Ishikawa (cell line): ENCODE measurements around the gene ZCCHC8.

Source experiments
- CEBPB ChIP-seq: IDR thresholded peaks from 2 replicates; pipeline ENCODE4 v1.6.1; 2012
- CREB1 ChIP-seq: IDR thresholded peaks from 2 replicates; pipeline ENCODE4 v1.6.1; 2012; ENCODE audit warnings: low read depth
- EGR1 ChIP-seq: IDR thresholded peaks from 2 replicates; pipeline ENCODE4 v1.6.1; 2012
- EP300 ChIP-seq: IDR thresholded peaks from 2 replicates; pipeline ENCODE4 v1.6.1; 2012; ENCODE audit warnings: borderline replicate concordance
- FOXM1 ChIP-seq: IDR thresholded peaks from 2 replicates; pipeline ENCODE4 v1.6.1; 2012; ENCODE audit warnings: low read depth, borderline replicate concordance
- NFIC ChIP-seq: IDR thresholded peaks from 2 replicates; pipeline ENCODE4 v1.6.1; 2012
- RAD21 ChIP-seq: IDR thresholded peaks from 2 replicates; pipeline ENCODE4 v1.6.1; 2012; ENCODE audit warnings: low read depth
- TAF1 ChIP-seq: IDR thresholded peaks from 2 replicates; pipeline ENCODE4 v1.6.1; 2012; ENCODE audit warnings: low read depth, mild to moderate bottlenecking
- TCF12 ChIP-seq: IDR thresholded peaks from 2 replicates; pipeline ENCODE4 v1.6.1; 2012; ENCODE audit warnings: low read depth
- TEAD4 ChIP-seq: IDR thresholded peaks from 2 replicates; pipeline ENCODE4 v1.6.1; 2012
- YY1 ChIP-seq: IDR thresholded peaks from 2 replicates; pipeline ENCODE4 v1.6.1; 2012; ENCODE audit warnings: low read depth
- ZBTB7A ChIP-seq: IDR thresholded peaks from 2 replicates; pipeline ENCODE4 v1.6.1; 2012; ENCODE audit warnings: low read depth
- TF ChIP-seq, protein P1 (sequence below): IDR thresholded peaks from 2 replicates; pipeline ENCODE4 v1.6.1; 2012
- TF ChIP-seq, protein P2 (sequence below): IDR thresholded peaks from 2 replicates; pipeline ENCODE4 v1.6.1; 2012
- TF ChIP-seq, protein P3 (sequence below): IDR thresholded peaks from 2 replicates; pipeline ENCODE4 v1.6.1; 2012; ENCODE audit warnings: low read depth, mild to moderate bottlenecking

The ZCCHC8 gene

DNA sequence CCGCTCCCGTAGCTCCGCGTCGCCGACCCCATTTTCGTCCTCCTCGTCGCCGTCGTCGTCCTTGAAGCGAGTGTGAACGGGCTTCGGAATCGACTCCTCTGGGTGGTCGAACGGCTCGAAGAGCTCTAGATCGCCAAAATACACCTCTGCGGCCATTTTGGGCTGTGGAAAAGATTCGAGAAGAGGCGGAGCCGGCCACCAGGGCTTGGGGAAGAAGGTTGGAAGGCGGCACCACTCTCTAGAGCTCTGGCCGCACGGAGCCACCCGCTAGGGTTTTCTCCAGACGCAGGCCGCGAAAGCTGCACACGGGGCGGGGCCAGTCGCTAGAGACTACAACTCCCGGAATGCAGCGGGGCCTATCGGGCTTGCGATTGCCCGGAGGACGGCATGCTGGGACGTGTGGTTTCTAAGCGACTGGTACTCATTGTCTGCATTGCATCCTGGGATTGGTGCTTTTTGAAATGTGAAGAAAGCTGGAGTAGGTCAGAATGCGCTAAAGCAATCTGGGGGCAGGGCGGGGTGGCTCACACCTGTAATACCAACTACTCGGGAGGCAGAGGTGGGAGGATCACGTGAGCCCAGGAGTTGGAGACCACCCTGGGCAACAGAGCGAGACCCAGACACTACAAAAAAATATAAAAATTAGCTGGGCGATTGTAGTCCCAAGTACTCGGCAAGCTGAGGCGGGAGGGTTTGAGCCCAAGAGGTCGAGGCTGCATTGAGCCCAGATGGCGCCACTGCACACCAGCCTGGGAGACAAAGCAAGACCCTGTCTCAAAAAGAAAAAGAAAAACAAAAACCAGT, at the start of gene ZCCHC8:
ZCCHC8 (minus strand) TSS at position 248 of the 804 bp plus-strand sequence; CDS start at position 156, 92 bp downstream.
- TF ChIP-seq TEAD4 (peak; percentile 64), ZBTB7A (no peak), YY1 (peak; percentile 85), CREB1 (peak; percentile 58; the same call in 1 of the 2 replicates), CEBPB (no peak; the same call in 1 of the 2 replicates), RAD21 (no peak), TAF1 (peak; percentile 80), EP300 (no peak; the same call in 1 of the 2 replicates), FOXM1 (peak; percentile 93), TCF12 (peak; percentile 68; the same call in 1 of the 2 replicates)
- TF ChIP-seq, protein P1, sequence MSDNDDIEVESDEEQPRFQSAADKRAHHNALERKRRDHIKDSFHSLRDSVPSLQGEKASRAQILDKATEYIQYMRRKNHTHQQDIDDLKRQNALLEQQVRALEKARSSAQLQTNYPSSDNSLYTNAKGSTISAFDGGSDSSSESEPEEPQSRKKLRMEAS: peak; percentile 10; the same call in 1 of the 2 replicates
- TF ChIP-seq, protein P2, sequence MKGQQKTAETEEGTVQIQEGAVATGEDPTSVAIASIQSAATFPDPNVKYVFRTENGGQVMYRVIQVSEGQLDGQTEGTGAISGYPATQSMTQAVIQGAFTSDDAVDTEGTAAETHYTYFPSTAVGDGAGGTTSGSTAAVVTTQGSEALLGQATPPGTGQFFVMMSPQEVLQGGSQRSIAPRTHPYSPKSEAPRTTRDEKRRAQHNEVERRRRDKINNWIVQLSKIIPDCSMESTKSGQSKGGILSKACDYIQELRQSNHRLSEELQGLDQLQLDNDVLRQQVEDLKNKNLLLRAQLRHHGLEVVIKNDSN: peak; percentile 53; the same call in 1 of the 2 replicates

DNA sequence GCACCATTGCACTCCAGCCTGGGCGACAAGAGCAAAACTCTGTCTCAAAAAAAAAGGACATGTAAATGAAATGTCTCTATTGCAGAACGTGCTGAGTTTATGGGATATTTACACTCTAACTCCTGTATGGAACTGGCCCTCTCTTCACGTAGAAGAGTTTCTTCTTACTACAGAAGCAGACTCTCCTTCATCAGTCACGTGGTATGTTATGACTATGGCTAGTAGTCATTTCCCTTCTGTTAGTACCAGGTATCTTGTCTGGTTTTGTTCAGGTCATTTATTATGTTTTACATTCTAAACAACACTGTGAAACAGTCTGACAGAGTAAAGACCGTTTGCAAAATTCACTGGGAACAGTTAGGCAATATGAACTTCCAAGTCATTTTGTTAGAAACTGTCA, 46.6 kb upstream of the ZCCHC8 start:
- TF ChIP-seq EGR1 (no peak), FOXM1 (no peak), YY1 (no peak), TCF12 (no peak), CEBPB (no peak), ZBTB7A (no peak)
- TF ChIP-seq, protein P2: no peak

DNA sequence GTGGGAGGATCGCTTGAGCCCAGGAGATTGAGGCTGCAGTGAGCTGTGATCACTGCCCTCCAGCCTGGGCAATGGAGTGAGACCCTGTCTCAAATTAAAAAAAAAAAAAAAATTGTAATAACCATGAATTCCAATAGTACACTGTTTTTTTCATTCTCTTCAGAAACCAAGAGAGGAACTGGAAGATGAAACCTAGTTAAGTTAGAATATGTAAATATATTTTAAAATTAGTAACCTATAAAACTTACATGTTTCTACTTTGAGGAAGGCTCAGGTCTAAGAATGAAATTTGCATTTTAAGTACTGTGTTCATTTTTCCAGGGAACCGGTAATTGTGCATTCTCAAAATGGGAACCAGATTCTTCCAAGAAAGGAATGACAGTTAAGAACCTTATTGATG, 45.1 kb upstream of the ZCCHC8 start:
- TF ChIP-seq ZBTB7A (no peak), TAF1 (no peak), EP300 (no peak), TCF12 (no peak), NFIC (no peak), CEBPB (no peak), EGR1 (no peak), FOXM1 (no peak)
- TF ChIP-seq, protein P3, sequence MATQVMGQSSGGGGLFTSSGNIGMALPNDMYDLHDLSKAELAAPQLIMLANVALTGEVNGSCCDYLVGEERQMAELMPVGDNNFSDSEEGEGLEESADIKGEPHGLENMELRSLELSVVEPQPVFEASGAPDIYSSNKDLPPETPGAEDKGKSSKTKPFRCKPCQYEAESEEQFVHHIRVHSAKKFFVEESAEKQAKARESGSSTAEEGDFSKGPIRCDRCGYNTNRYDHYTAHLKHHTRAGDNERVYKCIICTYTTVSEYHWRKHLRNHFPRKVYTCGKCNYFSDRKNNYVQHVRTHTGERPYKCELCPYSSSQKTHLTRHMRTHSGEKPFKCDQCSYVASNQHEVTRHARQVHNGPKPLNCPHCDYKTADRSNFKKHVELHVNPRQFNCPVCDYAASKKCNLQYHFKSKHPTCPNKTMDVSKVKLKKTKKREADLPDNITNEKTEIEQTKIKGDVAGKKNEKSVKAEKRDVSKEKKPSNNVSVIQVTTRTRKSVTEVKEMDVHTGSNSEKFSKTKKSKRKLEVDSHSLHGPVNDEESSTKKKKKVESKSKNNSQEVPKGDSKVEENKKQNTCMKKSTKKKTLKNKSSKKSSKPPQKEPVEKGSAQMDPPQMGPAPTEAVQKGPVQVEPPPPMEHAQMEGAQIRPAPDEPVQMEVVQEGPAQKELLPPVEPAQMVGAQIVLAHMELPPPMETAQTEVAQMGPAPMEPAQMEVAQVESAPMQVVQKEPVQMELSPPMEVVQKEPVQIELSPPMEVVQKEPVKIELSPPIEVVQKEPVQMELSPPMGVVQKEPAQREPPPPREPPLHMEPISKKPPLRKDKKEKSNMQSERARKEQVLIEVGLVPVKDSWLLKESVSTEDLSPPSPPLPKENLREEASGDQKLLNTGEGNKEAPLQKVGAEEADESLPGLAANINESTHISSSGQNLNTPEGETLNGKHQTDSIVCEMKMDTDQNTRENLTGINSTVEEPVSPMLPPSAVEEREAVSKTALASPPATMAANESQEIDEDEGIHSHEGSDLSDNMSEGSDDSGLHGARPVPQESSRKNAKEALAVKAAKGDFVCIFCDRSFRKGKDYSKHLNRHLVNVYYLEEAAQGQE: no peak
- TF ChIP-seq, protein P2: no peak
- TF ChIP-seq, protein P1: no peak

DNA sequence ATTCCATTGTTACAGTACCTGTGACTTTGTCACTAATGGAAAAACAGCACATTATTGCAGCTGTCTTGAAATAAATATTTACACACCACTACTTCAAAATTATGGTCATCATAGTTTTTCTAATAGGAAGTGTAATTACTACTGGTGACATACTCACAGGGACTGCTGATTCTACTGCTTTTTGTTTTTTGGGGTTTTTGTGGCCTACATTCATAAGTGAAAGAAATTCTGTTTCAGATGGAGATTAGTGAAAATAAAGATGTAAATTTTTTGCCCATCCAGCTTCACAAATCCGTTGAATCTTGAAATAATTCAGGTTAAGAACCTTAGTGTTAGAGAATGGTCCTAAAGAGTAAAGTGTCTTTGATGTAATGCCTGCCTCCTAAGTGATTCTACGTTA, 43.8 kb upstream of the ZCCHC8 start:
- TF ChIP-seq, protein P2: no peak
- TF ChIP-seq EP300 (no peak), ZBTB7A (no peak), TEAD4 (no peak), CEBPB (no peak), NFIC (no peak), TCF12 (no peak), TAF1 (no peak), CREB1 (no peak), RAD21 (no peak), EGR1 (no peak), FOXM1 (no peak), YY1 (no peak)
- TF ChIP-seq, protein P3: no peak
- TF ChIP-seq, protein P1: no peak
